Measurements from ENCODE around the gene ADIPOR2.
"Not testable (repeated sequence)": the region's sequence is repeated elsewhere in the genome, so short reads cannot be mapped to it uniquely, and the experiment has no call there.

The ADIPOR2 gene

DNA sequence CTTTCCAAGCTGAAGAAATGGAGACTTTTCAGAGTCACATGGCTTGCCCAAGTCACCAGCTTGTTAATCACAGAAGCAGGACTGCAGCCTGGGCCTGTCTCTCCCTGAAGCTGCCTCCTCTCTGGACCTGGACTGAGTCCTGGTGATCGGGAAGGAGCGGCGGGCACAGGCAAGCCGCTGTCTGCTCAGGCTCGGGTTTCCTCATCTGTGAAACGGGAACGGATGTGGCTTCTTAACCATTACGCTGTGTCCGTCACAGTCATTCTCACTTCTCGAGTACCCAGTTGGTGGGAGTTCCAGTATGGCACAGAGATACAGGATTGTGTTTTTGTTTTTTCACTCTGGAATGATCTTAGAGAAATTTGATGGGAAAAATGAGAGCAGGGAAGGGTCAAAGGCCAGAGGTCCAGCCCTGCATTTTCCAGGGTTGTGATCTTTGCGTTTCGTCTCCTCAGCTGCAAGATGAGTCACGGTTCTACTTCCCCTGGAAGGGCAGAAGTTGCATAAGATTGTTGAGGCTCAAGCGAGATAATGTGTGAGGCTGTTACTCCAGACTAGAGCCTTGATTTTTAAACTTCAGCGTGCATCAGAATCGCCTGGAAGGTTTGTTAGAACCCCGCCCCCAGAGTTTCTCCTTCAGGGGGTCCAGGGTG lies 121.9 kb downstream of the ADIPOR2 start:
- Histone ChIP-seq H3K36me3 (ENCODE audit: control insufficient read depth, insufficient read depth, low read length) (no peaks in the 10 kb centered on the region), H3K4me1 (ENCODE audit: control insufficient read depth, insufficient read depth, low read length) (no peaks in the 10 kb centered on the region), H3K27ac (ENCODE audit: low read depth, low read length) (peak overlapping the region; percentile 35), H3K9ac (ENCODE audit: low read length) (no peak overlapping the region), H3K27me3 (ENCODE audit: control insufficient read depth, insufficient read depth, low read length) (no peaks in the 10 kb centered on the region), H3K4me3 (ENCODE audit: low read length) (no peak overlapping the region)

DNA sequence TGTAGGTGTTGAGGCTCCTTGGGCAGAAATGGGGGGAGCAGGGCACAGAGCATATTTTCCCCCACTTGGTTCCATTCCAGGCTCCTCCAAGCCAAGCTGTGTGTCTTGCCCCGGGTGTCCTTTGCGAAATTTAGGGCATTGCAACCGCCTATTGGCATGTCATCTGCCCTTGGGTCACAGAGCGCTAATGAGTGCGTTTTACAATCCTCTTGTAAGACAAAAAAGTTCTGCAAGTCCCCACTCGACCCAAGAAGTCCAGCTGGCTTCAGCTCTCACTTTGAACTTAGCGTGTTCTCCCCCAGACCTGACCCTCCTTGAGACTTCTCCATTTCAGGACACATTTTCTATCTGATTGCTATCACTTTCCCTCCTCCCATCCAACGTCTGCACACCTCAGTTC lies 123.4 kb downstream of the ADIPOR2 start:
- H3K4me1 ChIP-seq (ENCODE audit: control insufficient read depth, insufficient read depth, low read length), result no peaks in the 10 kb centered on the region
- H3K9ac ChIP-seq (ENCODE audit: low read length), result no peak overlapping the region
- no peak overlapping the region for H3K27ac ChIP-seq (ENCODE audit: low read depth, low read length)
- H3K36me3 ChIP-seq (ENCODE audit: control insufficient read depth, insufficient read depth, low read length), result no peaks in the 10 kb centered on the region
- no peak overlapping the region for H3K4me3 ChIP-seq (ENCODE audit: low read length)
- no peaks in the 10 kb centered on the region for H3K27me3 ChIP-seq (ENCODE audit: control insufficient read depth, insufficient read depth, low read length)

DNA sequence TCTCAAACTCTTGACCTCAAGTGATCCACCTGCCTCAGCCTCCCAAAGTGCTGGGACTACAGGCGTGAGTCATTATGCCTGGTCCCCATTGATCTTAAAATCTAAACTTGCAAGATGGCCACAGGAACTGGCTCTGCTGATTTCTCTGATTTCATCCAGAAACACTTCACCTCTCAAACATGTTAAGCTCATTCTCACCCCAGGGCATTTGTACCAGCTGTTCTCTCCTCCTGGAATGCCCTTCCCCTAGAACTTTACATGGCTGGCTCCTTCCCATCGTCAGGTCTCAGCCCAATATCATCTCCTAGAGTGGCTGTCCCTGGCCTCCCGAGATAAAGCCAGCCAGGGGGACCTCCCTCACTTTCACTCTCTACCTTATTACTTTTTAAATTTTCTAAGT lies 124.2 kb downstream of the ADIPOR2 start:
- no peak overlapping the region for H3K27ac ChIP-seq (ENCODE audit: low read depth, low read length)
- no peak overlapping the region for H3K4me3 ChIP-seq (ENCODE audit: low read length)

DNA sequence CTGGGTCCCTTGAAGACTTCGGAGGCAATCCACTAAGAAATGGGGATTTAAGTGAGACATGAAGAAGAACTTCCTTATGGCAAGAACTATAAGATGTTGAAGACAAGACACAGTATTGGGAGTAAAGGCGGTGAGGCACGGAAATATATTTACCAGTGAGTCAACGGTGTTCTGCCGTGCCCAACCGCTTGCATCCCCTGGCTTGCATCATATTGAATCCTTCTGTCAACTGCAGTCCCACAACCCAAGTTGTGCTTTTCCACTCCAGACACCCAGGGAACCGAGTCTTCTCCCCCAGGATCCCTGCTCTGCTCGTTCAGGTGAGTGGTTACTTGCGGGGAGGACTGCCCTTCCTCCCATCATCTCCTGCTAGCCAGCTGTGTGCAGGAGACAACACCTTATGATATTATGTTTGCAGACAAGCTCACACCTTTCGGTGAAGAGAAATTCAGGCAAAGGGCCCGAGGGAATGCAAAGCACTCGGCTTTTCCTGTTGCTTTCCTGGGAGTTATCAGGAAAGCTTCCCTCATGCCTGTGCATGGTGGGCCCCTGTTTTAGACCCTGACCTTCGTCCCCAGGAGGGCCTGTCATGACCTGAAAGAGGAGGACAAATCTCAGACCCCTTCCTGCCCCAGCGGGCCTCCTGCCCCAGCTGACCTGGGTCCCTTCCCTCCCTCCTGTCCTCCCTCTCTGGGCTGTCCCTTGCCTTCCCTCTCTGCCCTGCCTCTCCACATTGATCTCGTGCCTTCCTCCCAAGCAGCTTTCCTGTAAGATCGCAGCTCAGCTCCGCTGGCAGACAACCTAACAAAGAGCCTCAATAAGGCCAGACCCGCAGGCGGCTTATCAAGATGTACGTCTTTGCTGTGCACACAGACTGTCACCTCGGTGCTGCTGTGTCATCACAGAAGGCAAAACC lies 125.2 kb downstream of the ADIPOR2 start:
- Histone ChIP-seq H3K4me1 (ENCODE audit: control insufficient read depth, insufficient read depth, low read length) (no peaks in the 10 kb centered on the region), H3K27ac (ENCODE audit: low read depth, low read length) (no peak overlapping the region), H3K9ac (ENCODE audit: low read length) (no peak overlapping the region), H3K27me3 (ENCODE audit: control insufficient read depth, insufficient read depth, low read length) (peaks cover 10% of the 10 kb centered on the region), H3K4me3 (ENCODE audit: low read length) (no peak overlapping the region), H3K36me3 (ENCODE audit: control insufficient read depth, insufficient read depth, low read length) (no peaks in the 10 kb centered on the region)

More for the DNA sequence above, 124.2 kb downstream of the ADIPOR2 start:
- H3K36me3 ChIP-seq (ENCODE audit: control insufficient read depth, insufficient read depth, low read length), result no peaks in the 10 kb centered on the region
- no peaks in the 10 kb centered on the region for H3K27me3 ChIP-seq (ENCODE audit: control insufficient read depth, insufficient read depth, low read length)
- no peaks in the 10 kb centered on the region for H3K4me1 ChIP-seq (ENCODE audit: control insufficient read depth, insufficient read depth, low read length)
- H3K9ac ChIP-seq (ENCODE audit: low read length), result no peak overlapping the region

DNA sequence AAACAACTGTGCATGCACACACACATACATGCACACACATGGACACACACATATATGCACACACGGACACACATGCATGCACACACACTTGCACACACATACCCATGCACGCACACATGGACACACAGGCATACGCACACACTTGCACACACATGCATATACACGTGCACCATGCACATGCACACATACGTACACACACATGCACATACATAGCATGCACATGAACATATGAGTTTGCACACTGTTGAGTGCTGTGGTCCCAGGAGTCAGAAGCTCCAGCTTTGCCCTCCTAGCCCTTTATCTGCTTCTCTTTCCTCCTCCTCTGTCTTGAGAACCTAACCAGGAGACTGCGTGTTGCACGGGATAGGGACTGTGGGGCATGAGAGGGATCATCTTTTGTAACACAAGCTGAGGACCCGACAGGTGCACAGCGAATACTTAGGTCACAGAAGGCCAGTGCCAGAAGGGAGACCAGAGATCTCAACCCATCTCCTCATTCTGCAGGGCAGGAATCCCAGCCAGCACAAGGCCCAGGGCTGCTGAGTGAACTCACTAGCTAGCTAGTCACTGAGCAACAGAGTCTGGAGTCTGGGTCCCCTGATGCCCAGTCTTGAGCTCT lies 126.0 kb downstream of the ADIPOR2 start:
- Histone ChIP-seq H3K4me3 (ENCODE audit: low read length) (no peak overlapping the region), H3K9ac (ENCODE audit: low read length) (no peak overlapping the region), H3K4me1 (ENCODE audit: control insufficient read depth, insufficient read depth, low read length) (no peaks in the 10 kb centered on the region), H3K36me3 (ENCODE audit: control insufficient read depth, insufficient read depth, low read length) (no peaks in the 10 kb centered on the region), H3K27ac (ENCODE audit: low read depth, low read length) (no peak overlapping the region), H3K27me3 (ENCODE audit: control insufficient read depth, insufficient read depth, low read length) (peaks cover 15% of the 10 kb centered on the region)

DNA sequence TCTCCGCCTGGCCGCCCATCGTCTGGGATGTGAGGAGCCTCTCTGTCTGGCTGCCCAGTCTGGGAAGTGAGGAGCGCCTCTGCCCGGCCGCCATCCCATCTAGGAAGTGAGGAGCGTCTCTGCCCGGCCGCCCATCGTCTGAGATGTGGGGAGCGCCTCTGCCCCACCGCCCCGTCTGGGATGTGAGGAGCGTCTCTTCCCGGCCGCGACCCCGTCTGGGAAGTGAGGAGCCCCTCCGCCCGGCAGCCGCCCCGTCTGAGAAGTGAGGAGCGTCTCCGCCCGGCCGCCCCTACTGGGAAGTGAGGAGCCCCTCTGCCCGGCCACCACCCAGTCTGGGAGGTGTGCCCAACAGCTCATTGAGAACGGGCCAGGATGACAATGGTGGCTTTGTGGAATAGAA lies 127.1 kb downstream of the ADIPOR2 start:
- not testable (repeated sequence) for H3K9ac ChIP-seq (ENCODE audit: low read length); H3K4me1 ChIP-seq (ENCODE audit: control insufficient read depth, insufficient read depth, low read length); H3K4me3 ChIP-seq (ENCODE audit: low read length); H3K27ac ChIP-seq (ENCODE audit: low read depth, low read length); H3K36me3 ChIP-seq (ENCODE audit: control insufficient read depth, insufficient read depth, low read length)
- peaks cover 17% of the 10 kb centered on the region for H3K27me3 ChIP-seq (ENCODE audit: control insufficient read depth, insufficient read depth, low read length)

DNA sequence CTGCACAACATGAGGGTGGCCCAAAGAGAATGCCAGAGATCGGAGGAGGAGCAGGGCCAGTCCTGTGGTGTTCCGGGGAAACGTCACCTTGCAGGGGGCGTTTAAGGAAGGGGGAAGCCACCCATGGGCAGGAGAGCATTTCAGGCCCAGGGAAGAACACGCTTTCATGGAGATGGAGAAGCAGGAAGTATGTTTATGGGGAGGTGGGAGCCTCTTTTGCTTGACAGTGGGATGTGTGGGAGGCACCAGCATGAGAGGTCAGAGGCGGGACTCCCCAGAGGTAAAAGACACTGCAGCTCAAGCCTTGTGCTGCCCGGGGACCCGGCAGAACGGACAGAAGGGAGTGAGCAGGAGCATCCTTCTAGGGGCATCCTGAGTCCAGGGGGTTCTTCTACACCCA lies 128.2 kb downstream of the ADIPOR2 start:
- H3K4me3 ChIP-seq (ENCODE audit: low read length), result no peak overlapping the region
- H3K9ac ChIP-seq (ENCODE audit: low read length), result no peak overlapping the region
- H3K4me1 ChIP-seq (ENCODE audit: control insufficient read depth, insufficient read depth, low read length), result no peaks in the 10 kb centered on the region
- H3K27me3 ChIP-seq (ENCODE audit: control insufficient read depth, insufficient read depth, low read length), result peaks cover 18% of the 10 kb centered on the region
- H3K27ac ChIP-seq (ENCODE audit: low read depth, low read length), result no peak overlapping the region
- H3K36me3 ChIP-seq (ENCODE audit: control insufficient read depth, insufficient read depth, low read length), result no peaks in the 10 kb centered on the region

DNA sequence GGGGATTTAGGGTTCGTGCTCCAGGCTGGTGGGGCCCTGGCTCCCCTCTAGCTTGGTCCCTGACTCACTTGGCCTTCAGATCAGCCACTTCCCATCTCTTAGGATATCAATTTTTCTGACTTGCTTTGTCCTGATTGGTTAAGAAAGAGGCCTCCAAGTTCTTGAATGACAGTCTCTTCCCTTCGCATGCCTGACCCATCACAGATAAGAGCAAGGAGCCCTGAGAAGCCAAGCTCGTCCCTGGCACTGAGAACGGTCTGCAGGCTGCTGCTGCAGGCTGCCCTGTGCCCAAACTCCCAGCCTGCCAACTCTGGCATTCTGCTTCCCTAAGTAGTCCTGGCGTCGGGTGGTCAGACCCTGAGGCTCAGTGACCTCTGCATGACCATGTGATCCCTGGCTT lies 128.7 kb downstream of the ADIPOR2 start:
- Histone ChIP-seq H3K4me1 (ENCODE audit: control insufficient read depth, insufficient read depth, low read length) (no peaks in the 10 kb centered on the region), H3K9ac (ENCODE audit: low read length) (no peak overlapping the region), H3K36me3 (ENCODE audit: control insufficient read depth, insufficient read depth, low read length) (no peaks in the 10 kb centered on the region), H3K4me3 (ENCODE audit: low read length) (no peak overlapping the region), H3K27ac (ENCODE audit: low read depth, low read length) (no peak overlapping the region), H3K27me3 (ENCODE audit: control insufficient read depth, insufficient read depth, low read length) (peaks cover 18% of the 10 kb centered on the region)

DNA sequence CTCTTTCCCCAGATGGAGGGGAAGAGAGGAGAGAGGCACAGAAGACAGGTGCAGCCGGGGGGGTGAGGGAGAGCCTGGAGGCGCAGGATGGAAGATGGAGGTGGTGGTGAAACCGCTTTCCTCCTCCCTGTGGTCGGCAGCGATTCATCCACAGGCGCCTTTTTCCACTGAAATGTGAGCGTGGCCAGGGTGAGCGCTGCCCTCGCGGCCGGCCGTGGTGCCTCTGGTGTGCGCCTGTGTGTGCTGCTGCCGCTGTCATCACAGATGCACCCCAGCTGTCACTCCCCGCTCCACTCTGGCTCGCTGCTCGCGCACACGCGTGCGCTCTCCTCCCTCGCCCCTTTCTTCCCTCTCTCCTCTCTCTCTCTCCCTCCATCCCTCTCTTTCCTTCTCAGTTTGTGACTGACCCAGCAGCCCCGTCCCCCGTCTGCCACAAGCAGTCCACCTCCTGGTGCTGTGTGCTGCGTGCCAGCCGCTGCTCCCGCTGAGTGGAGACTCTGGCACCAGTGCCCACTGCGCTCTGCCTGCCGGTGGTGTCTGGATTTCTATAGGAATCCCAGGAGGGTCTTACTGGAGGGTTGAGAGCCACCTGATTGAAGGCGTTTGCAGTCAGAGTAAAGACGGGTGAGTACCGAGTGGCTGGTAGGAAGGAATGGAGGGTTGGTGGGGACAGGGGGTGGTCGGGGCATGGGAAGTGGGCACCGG lies 129.5 kb downstream of the ADIPOR2 start, which contains the start of gene LRTM2:
TSS of gene LRTM2 (plus strand) at position 375 of the 705 bp plus-strand sequence. CDS start 7,584 bp downstream, outside the sequence.
- Histone ChIP-seq H3K27ac (ENCODE audit: low read depth, low read length) (no peak within 1 kb of the TSS), H3K36me3 (ENCODE audit: control insufficient read depth, insufficient read depth, low read length) (no peaks in the 10 kb centered on the region), H3K9ac (ENCODE audit: low read length) (no peak within 1 kb of the TSS), H3K27me3 (ENCODE audit: control insufficient read depth, insufficient read depth, low read length) (peaks cover 18% of the 10 kb centered on the region), H3K4me3 (ENCODE audit: low read length) (no peak within 1 kb of the TSS), H3K4me1 (ENCODE audit: control insufficient read depth, insufficient read depth, low read length) (no peaks in the 10 kb centered on the region)

DNA sequence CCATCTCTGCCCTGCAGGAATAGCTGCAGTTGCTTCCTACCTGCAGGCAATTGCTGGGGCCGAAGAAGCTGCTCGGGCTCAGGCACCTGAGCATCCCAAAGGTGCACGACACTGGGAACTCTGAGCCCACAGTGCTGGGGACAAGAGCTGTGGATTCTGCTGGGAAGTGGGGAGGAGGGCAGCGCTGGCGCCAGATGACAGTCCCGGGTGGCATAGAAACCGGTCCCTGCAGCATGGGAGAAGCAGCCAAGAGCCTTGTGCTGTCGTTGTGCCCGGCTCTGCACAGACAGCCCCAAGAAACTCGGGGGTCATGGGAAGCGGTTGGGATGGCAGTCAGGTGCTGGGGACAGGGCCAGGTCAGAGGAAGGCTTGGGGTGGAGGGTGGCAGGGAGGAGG lies 130.0 kb downstream of the ADIPOR2 start:
- Histone ChIP-seq H3K27me3 (ENCODE audit: control insufficient read depth, insufficient read depth, low read length) (peaks cover 18% of the 10 kb centered on the region), H3K4me3 (ENCODE audit: low read length) (no peak overlapping the region), H3K27ac (ENCODE audit: low read depth, low read length) (no peak overlapping the region), H3K36me3 (ENCODE audit: control insufficient read depth, insufficient read depth, low read length) (no peaks in the 10 kb centered on the region), H3K4me1 (ENCODE audit: control insufficient read depth, insufficient read depth, low read length) (no peaks in the 10 kb centered on the region), H3K9ac (ENCODE audit: low read length) (no peak overlapping the region)

DNA sequence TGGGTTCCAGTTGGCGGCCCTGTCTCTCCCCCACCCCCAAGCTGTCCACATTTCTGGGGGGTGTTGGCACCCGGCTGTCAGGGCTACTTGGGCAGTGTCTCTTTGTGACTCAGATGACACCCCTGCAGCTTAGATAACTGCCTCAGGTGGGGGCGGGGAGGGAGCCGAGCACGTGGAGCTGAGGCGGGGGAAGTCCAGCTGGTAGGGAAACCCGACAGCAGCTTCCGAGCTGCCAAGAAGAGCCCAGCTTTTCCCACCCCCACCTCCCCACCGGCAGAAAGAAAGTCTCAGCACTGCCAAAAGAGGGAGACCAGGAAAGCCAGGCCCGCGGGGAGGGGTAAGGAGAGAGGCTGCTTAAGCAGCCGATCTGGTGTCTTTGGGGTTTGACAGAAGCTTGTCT lies 130.9 kb downstream of the ADIPOR2 start:
- H3K27me3 ChIP-seq (ENCODE audit: control insufficient read depth, insufficient read depth, low read length), result peaks cover 18% of the 10 kb centered on the region
- H3K4me3 ChIP-seq (ENCODE audit: low read length), result no peak overlapping the region
- no peak overlapping the region for H3K9ac ChIP-seq (ENCODE audit: low read length)
- no peak overlapping the region for H3K27ac ChIP-seq (ENCODE audit: low read depth, low read length)
- H3K36me3 ChIP-seq (ENCODE audit: control insufficient read depth, insufficient read depth, low read length), result no peaks in the 10 kb centered on the region
- H3K4me1 ChIP-seq (ENCODE audit: control insufficient read depth, insufficient read depth, low read length), result no peaks in the 10 kb centered on the region

DNA sequence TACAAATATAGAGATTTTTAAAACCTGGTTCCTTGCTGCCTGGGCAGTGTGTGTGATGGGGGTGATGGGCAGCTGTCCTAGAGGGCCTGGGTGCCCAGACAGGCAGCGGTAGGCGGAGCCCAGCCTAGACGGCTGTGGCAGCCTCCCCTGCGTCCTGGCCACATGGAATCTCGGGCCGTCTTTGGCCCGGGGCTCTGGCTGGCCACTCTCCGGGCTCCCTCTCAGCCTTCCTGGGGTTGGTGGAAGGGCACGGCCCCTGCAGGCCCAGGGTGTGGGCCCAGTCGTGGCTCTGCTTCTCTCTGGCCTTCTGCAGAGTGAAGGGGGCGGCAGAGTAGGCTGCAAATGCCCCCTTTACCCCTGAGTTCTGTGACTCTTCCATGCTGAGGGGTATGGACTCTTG lies 131.8 kb downstream of the ADIPOR2 start:
- Histone ChIP-seq H3K4me3 (ENCODE audit: low read length) (no peak overlapping the region), H3K27me3 (ENCODE audit: control insufficient read depth, insufficient read depth, low read length) (peaks cover 18% of the 10 kb centered on the region), H3K4me1 (ENCODE audit: control insufficient read depth, insufficient read depth, low read length) (no peaks in the 10 kb centered on the region), H3K9ac (ENCODE audit: low read length) (no peak overlapping the region), H3K36me3 (ENCODE audit: control insufficient read depth, insufficient read depth, low read length) (no peaks in the 10 kb centered on the region), H3K27ac (ENCODE audit: low read depth, low read length) (no peak overlapping the region)
